ENCODE results near the gene PHC3. TPM values are rescaled to one million over a fixed set of nuclear protein-coding genes. Genes with fewer than 3 reads are reported as not detected.

The PHC3 gene
- total RNA-seq, 2 donors from 2014 or later = 34.5 to 100 TPM

GRCh38 chr3:170102431-170102830 lies 79.1 kb downstream of the PHC3 start:
- whole genome bisulfite sequencing = 94% methylated on average over 8 of the region's 8 CpGs
- Histone ChIP-seq H3K9me3 (no peaks in the 10 kb centered on the region), H3K27me3 (replicated peaks; ENCODE audit: insufficient read depth) (no peaks in the 10 kb centered on the region), H3K4me3 (no peak overlapping the region), H3K4me1 (replicated peaks) (no peaks in the 10 kb centered on the region), H3K27ac (no peak overlapping the region), H3K36me3 (peaks cover 0 to 5% of the 10 kb centered on the region in 2 donors)
- no peak for DNase-seq (ENCODE audit: low spot score)
- intact Hi-C loops (cut with DNase I) = no loop called here
- no peak for TF ChIP-seq POLR2A (IDR thresholded peaks at IDR 0.05)
- TF ChIP-seq, protein P1, sequence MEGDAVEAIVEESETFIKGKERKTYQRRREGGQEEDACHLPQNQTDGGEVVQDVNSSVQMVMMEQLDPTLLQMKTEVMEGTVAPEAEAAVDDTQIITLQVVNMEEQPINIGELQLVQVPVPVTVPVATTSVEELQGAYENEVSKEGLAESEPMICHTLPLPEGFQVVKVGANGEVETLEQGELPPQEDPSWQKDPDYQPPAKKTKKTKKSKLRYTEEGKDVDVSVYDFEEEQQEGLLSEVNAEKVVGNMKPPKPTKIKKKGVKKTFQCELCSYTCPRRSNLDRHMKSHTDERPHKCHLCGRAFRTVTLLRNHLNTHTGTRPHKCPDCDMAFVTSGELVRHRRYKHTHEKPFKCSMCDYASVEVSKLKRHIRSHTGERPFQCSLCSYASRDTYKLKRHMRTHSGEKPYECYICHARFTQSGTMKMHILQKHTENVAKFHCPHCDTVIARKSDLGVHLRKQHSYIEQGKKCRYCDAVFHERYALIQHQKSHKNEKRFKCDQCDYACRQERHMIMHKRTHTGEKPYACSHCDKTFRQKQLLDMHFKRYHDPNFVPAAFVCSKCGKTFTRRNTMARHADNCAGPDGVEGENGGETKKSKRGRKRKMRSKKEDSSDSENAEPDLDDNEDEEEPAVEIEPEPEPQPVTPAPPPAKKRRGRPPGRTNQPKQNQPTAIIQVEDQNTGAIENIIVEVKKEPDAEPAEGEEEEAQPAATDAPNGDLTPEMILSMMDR (IDR thresholded peaks at IDR 0.05) = no peak
- TF ChIP-seq POLR2AphosphoS5 (IDR thresholded peaks at IDR 0.05) = no peak

GRCh38 chr3:170100944-170101343 lies 80.6 kb downstream of the PHC3 start:
- Histone ChIP-seq H3K9me3 (no peaks in the 10 kb centered on the region), H3K27ac (no peak overlapping the region), H3K36me3 (peaks cover 0 to 5% of the 10 kb centered on the region in 2 donors), H3K4me3 (no peak overlapping the region), H3K27me3 (replicated peaks; ENCODE audit: insufficient read depth) (no peaks in the 10 kb centered on the region), H3K4me1 (replicated peaks) (no peaks in the 10 kb centered on the region)
- 93% methylated on average over 1 of the region's 1 CpG for WGBS
- DNase-seq (ENCODE audit: low spot score) = no peak
- intact Hi-C loops (cut with DNase I) = no loop called here
- TF ChIP-seq POLR2A (IDR thresholded peaks at IDR 0.05) = no peak
- TF ChIP-seq POLR2AphosphoS5 (IDR thresholded peaks at IDR 0.05) = no peak
- TF ChIP-seq, protein P1 (IDR thresholded peaks at IDR 0.05) = no peak

- Histone ChIP-seq H3K27ac (no peak overlapping the region), H3K4me1 (replicated peaks) (no peaks in the 10 kb centered on the region), H3K27me3 (replicated peaks; ENCODE audit: insufficient read depth) (no peaks in the 10 kb centered on the region), H3K36me3 (peaks cover 0 to 5% of the 10 kb centered on the region in 2 donors), H3K9me3 (no peaks in the 10 kb centered on the region), H3K4me3 (no peak overlapping the region)
- TF ChIP-seq POLR2AphosphoS5 (IDR thresholded peaks at IDR 0.05) (no peak), POLR2A (IDR thresholded peaks at IDR 0.05) (no peak)
- TF ChIP-seq, protein P1 (IDR thresholded peaks at IDR 0.05) = no peak
- intact Hi-C loops (cut with DNase I) = no loop called here
- 90% methylated on average over 1 of the region's 1 CpG for WGBS
- no peak for DNase-seq (ENCODE audit: low spot score)
Observed at GRCh38 chr3:170098753-170099152, 82.8 kb downstream of the PHC3 start.

DNA sequence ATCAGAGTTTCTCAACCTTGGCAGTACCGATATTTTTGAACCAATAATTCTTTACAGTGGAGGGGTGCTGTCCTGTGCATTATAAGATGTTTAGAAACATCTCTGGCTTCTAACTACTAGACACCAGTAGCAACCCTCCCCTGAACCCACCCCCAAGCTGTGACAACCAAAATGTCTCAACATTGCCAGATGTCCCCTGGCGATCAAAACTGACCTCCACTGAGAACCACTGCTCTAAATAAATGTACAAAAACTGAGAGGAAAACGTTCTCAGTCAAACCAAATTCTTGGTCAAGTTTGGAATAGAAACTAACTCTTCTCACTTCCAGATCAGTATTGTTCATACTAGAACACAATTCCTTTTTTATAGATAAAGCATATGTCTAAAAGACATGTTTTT lies 85.2 kb downstream of the PHC3 start:
- DNase-seq (ENCODE audit: low spot score) = no peak
- TF ChIP-seq, protein P1 (IDR thresholded peaks at IDR 0.05) = no peak
- TF ChIP-seq POLR2AphosphoS5 (IDR thresholded peaks at IDR 0.05) (no peak), POLR2A (IDR thresholded peaks at IDR 0.05) (no peak)
- no peaks in the 10 kb centered on the region for H3K36me3 ChIP-seq
- WGBS = 90% methylated on average over 3 of the region's 3 CpGs
- no peaks in the 10 kb centered on the region for H3K27me3 ChIP-seq (replicated peaks; ENCODE audit: insufficient read depth)
- H3K4me3 ChIP-seq = no peak overlapping the region
- H3K4me1 ChIP-seq (replicated peaks) = no peaks in the 10 kb centered on the region
- no peak overlapping the region for H3K27ac ChIP-seq
- H3K9me3 ChIP-seq = no peaks in the 10 kb centered on the region
- intact Hi-C loops (cut with DNase I) = no loop called here

DNA sequence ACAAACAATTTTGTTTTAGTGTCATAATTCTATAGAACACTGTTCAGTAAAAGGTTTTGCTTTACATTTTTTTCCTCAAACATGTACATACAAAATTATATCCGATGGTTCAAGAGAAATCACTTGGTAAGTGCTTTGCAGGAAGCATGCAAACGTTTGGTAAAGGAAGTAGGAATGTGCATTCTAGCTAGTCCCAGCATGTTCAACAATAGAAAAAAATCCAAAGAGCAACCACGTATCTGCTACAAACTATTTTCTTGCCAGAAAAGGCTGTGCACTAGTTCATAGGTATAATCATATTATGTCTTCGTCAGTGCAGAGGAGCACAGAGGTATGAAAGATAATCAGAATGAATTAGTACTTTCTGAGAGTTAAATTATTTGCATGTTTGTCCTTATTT lies 85.8 kb downstream of the PHC3 start:
- H3K9me3 ChIP-seq = no peaks in the 10 kb centered on the region
- no peak for TF ChIP-seq POLR2AphosphoS5 (IDR thresholded peaks at IDR 0.05)
- no peak for TF ChIP-seq POLR2A (IDR thresholded peaks at IDR 0.05)
- TF ChIP-seq, protein P1 (IDR thresholded peaks at IDR 0.05) = no peak
- H3K27me3 ChIP-seq (replicated peaks; ENCODE audit: insufficient read depth) = no peaks in the 10 kb centered on the region
- H3K36me3 ChIP-seq = no peaks in the 10 kb centered on the region
- H3K4me1 ChIP-seq (replicated peaks) = no peaks in the 10 kb centered on the region
- H3K4me3 ChIP-seq = no peak overlapping the region
- H3K27ac ChIP-seq = no peak overlapping the region
- intact Hi-C loops (cut with DNase I) = no loop called here
- WGBS = 37% methylated on average over 4 of the region's 4 CpGs
- no peak for DNase-seq (ENCODE audit: low spot score)
